GM12878 (cell line): ENCODE data around the gene CACNA1H.
"Not testable (repeated sequence)": the region's sequence is repeated elsewhere in the genome, so short reads cannot be mapped to it uniquely, and the experiment has no call there.

ENCODE experiments used
- ASH2L ChIP-seq: fragments of 300-600, 200-600 bp; sonication (generic); IDR thresholded peaks from 2 replicates; pipeline ENCODE4 v1.6.1; 2017; ENCODE audit warnings: low read depth, mild to moderate bottlenecking, borderline replicate concordance
- CEBPB ChIP-seq, 2 experiments: fragments of 150-350 bp in 1 of 2; IDR thresholded peaks; 2 replicates each; pipeline ENCODE4 v1.6.1; 2012 to 2014; ENCODE audit warnings: low read depth in 2 of 2, low read length in 2 of 2, borderline replicate concordance in 1 of 2, inconsistent platforms in 1 of 2
- ESRRA ChIP-seq: IDR thresholded peaks from 2 replicates; pipeline ENCODE4 v1.6.1; 2012; ENCODE audit warnings: mild to moderate bottlenecking, low read length, improper control_type of control experiment
- FOS ChIP-seq: IDR thresholded peaks from 3 replicates; pipeline ENCODE4 v1.6.1; 2011; ENCODE audit warnings: borderline replicate concordance; ENCODE audit not compliant: insufficient read length; ENCODE audit errors: extremely low read depth
- FOXM1 ChIP-seq: IDR thresholded peaks from 2 replicates; pipeline ENCODE4 v1.6.1; 2012; ENCODE audit warnings: low read depth, mild to moderate bottlenecking, inconsistent platforms, low read length, moderate library complexity
- MYC ChIP-seq: IDR thresholded peaks from 2 replicates; pipeline ENCODE4 v1.6.1; 2011; ENCODE audit warnings: mild to moderate bottlenecking, low read length, moderate library complexity, inconsistent platforms; ENCODE audit not compliant: insufficient read depth, insufficient replicate concordance, insufficient read length, severe bottlenecking
- SP1 ChIP-seq: IDR thresholded peaks from one replicate; pipeline ENCODE4 v1.6.1; 2011; ENCODE audit warnings: low read depth, low read length
- TF ChIP-seq, protein P1 (sequence below): IDR thresholded peaks from 2 replicates; pipeline ENCODE4 v1.6.1; 2011; ENCODE audit warnings: low read depth, low read length, improper control_type of control experiment, borderline replicate concordance
- TF ChIP-seq, protein P2 (sequence below), 3 experiments: IDR thresholded peaks in 2 of 3; conservative IDR thresholded peaks in 1 of 3; 2 replicates each; pipeline ENCODE4 v1.5.1; 2011; ENCODE audit warnings: low read depth in 3 of 3, low read length in 3 of 3, mild to moderate bottlenecking in 3 of 3, control low read depth in 2 of 3, moderate library complexity in 2 of 3, inconsistent platforms in 1 of 3, mixed read lengths in 1 of 3; ENCODE audit not compliant: control insufficient read depth in 2 of 3, insufficient read depth in 1 of 3; ENCODE audit errors: extremely low read depth in 1 of 3
- TF ChIP-seq, protein P3 (sequence below): IDR thresholded peaks from 2 replicates; pipeline ENCODE4 v1.6.1; 2011; ENCODE audit warnings: low read depth, mild to moderate bottlenecking, low read length, moderate library complexity, borderline replicate concordance; ENCODE audit errors: extremely low read depth

DNA sequence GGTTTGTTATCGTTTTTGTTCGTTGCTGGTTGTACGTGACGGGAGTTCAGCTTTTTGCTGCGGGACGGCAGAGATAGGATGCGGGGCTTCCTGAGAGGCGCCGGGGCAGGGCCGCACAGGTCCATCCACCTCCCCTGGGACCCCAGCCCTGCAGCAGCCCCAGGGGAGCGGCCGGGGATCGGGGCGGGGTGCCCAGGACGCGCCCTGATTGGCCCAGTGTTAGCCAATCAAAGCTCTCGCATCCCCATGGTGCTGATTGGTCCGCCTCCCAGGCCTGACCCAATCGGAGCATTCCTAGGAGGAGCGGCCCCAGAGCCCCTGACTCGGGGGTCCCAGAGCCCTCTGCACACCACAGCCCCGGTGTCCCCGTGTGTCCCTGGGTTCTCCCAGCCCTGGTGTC, 86.0 kb downstream of the CACNA1H start:
- not testable (repeated sequence) for TF ChIP-seq ASH2L; CEBPB (IDR thresholded peaks at IDR 0.05; ENCODE audit: borderline replicate concordance in 1 of 2, low read depth in 2 of 2, low read length in 2 of 2); FOXM1; ESRRA; MYC; SP1; FOS
- TF ChIP-seq, protein P1, sequence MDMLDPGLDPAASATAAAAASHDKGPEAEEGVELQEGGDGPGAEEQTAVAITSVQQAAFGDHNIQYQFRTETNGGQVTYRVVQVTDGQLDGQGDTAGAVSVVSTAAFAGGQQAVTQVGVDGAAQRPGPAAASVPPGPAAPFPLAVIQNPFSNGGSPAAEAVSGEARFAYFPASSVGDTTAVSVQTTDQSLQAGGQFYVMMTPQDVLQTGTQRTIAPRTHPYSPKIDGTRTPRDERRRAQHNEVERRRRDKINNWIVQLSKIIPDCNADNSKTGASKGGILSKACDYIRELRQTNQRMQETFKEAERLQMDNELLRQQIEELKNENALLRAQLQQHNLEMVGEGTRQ, result not testable (repeated sequence)
- TF ChIP-seq, protein P2, sequence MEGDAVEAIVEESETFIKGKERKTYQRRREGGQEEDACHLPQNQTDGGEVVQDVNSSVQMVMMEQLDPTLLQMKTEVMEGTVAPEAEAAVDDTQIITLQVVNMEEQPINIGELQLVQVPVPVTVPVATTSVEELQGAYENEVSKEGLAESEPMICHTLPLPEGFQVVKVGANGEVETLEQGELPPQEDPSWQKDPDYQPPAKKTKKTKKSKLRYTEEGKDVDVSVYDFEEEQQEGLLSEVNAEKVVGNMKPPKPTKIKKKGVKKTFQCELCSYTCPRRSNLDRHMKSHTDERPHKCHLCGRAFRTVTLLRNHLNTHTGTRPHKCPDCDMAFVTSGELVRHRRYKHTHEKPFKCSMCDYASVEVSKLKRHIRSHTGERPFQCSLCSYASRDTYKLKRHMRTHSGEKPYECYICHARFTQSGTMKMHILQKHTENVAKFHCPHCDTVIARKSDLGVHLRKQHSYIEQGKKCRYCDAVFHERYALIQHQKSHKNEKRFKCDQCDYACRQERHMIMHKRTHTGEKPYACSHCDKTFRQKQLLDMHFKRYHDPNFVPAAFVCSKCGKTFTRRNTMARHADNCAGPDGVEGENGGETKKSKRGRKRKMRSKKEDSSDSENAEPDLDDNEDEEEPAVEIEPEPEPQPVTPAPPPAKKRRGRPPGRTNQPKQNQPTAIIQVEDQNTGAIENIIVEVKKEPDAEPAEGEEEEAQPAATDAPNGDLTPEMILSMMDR (IDR thresholded peaks at IDR 0.05 in 2 of 3, conservative IDR thresholded peaks at IDR 0.05 in 1 of 3; ENCODE audit: control insufficient read depth in 2 of 3, extremely low read depth in 1 of 3, insufficient read depth in 1 of 3, low read depth in 3 of 3, low read length in 3 of 3), result not testable (repeated sequence)
- TF ChIP-seq, protein P3, sequence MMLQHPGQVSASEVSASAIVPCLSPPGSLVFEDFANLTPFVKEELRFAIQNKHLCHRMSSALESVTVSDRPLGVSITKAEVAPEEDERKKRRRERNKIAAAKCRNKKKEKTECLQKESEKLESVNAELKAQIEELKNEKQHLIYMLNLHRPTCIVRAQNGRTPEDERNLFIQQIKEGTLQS, result not testable (repeated sequence)
